ENCODE data around the gene SPATS2.
"Not testable (repeated sequence)": the region's sequence is repeated elsewhere in the genome, so short reads cannot be mapped to it uniquely, and the experiment has no call there.

Gene SPATS2

GRCh38 chr12:49367381-49368239, at the start of gene SPATS2:
Gene SPATS2 (plus strand): TSS chr12:49367462. CDS start chr12:49461013, 93,551 bp downstream.
- no peak for DNase-seq

GRCh38 chr12:49320411-49321103, 46.7 kb upstream of the SPATS2 start:
- not testable (repeated sequence) for DNase-seq

- no peak for DNase-seq
These were observed 44.9 kb upstream of the SPATS2 start for GRCh38 chr12:49322367-49322707.

GRCh38 chr12:49322708-49323523, 44.3 kb upstream of the SPATS2 start, which contains the start of gene TROAP:
Gene TROAP (plus strand): TSS chr12:49323255. CDS start chr12:49323609, 354 bp downstream.
- peak; percentile 85 to 93 (median 90) for DNase-seq

GRCh38 chr12:49323524-49324097, 43.7 kb upstream of the SPATS2 start:
- DNase-seq: no peak

GRCh38 chr12:49325606-49326005, 41.7 kb upstream of the SPATS2 start:
- no peak for DNase-seq

- no peak for DNase-seq
These were observed 39.9 kb upstream of the SPATS2 start for GRCh38 chr12:49327368-49327767.

- DNase-seq: no peak
These were observed 39.4 kb upstream of the SPATS2 start for GRCh38 chr12:49327887-49328286.

GRCh38 chr12:49328816-49329215, 38.4 kb upstream of the SPATS2 start:
- no peak for DNase-seq

- DNase-seq: no peak
These were observed 37.1 kb upstream of the SPATS2 start for GRCh38 chr12:49330032-49330619.

GRCh38 chr12:49330631-49331379, 36.5 kb upstream of the SPATS2 start:
- no peak for DNase-seq

GRCh38 chr12:49331380-49332222, 35.7 kb upstream of the SPATS2 start:
- no peak for DNase-seq

GRCh38 chr12:49332441-49332861, 34.8 kb upstream of the SPATS2 start:
- no peak for DNase-seq

GRCh38 chr12:49332891-49333371, 34.3 kb upstream of the SPATS2 start:
- no peak for DNase-seq

GRCh38 chr12:49333778-49334177, 33.5 kb upstream of the SPATS2 start:
- DNase-seq: not testable (repeated sequence)

GRCh38 chr12:49334226-49334625, 33.0 kb upstream of the SPATS2 start:
- DNase-seq: no peak

- DNase-seq: no peak
These were observed 32.6 kb upstream of the SPATS2 start for GRCh38 chr12:49334681-49335080.

GRCh38 chr12:49335118-49335954, 31.9 kb upstream of the SPATS2 start:
- no peak for DNase-seq

- no peak for DNase-seq
These were observed 31.2 kb upstream of the SPATS2 start for GRCh38 chr12:49335955-49336644.
